Hindlimb muscle (tissue), 1 donor: ENCODE data around the gene TREH. TPM values are rescaled to one million over a fixed set of nuclear protein-coding genes. Genes with fewer than 3 reads are reported as not detected.

Experiments used
- DNase-seq: peaks from one replicate; pipeline ENCODE4 v3.0.0-alpha.2; 2013
- polyA plus RNA-seq: library from polyadenylated mRNA; unstranded; fragments of 120-200 nt; gene quantifications from one replicate; pipeline ENCODE4 v1.2.1, GENCODE V29; 2013; ENCODE audit not compliant: insufficient read length

The TREH gene
- polyA plus RNA-seq, 1 donor = 0.25 TPM

GRCh38 chr11:118663381-118663780 is 16.1 kb downstream of the TREH start:
- no peak for DNase-seq

GRCh38 chr11:118662401-118663271 is 16.8 kb downstream of the TREH start:
- DNase-seq = no peak

- no peak for DNase-seq
Measured at GRCh38 chr11:118661425-118662301, 17.8 kb downstream of the TREH start.

- DNase-seq = no peak
Measured at GRCh38 chr11:118660681-118661424, 18.6 kb downstream of the TREH start.

GRCh38 chr11:118659953-118660680 is 19.3 kb downstream of the TREH start:
- no peak for DNase-seq

- DNase-seq = peak; percentile 85
Measured at GRCh38 chr11:118659314-118659952, 20.0 kb downstream of the TREH start.

GRCh38 chr11:118658429-118659313 is 20.8 kb downstream of the TREH start:
- no peak for DNase-seq

- no peak for DNase-seq
Measured at GRCh38 chr11:118657709-118658428, 21.6 kb downstream of the TREH start.

GRCh38 chr11:118657238-118657637 is 22.2 kb downstream of the TREH start:
- no peak for DNase-seq

GRCh38 chr11:118656563-118657165 is 22.8 kb downstream of the TREH start:
- DNase-seq = no peak

GRCh38 chr11:118655486-118656190 is 23.8 kb downstream of the TREH start:
- no peak for DNase-seq

- DNase-seq = no peak
Measured at GRCh38 chr11:118653684-118654390, 25.6 kb downstream of the TREH start.

GRCh38 chr11:118652681-118653181 is 26.7 kb downstream of the TREH start:
- DNase-seq = no peak

GRCh38 chr11:118651820-118652219 is 27.6 kb downstream of the TREH start:
- no peak for DNase-seq

- DNase-seq = no peak
Measured at GRCh38 chr11:118650366-118650765, 29.1 kb downstream of the TREH start.

- DNase-seq = no peak
Measured at GRCh38 chr11:118649941-118650340, 29.5 kb downstream of the TREH start.

- DNase-seq = no peak
Measured at GRCh38 chr11:118648291-118648690, 31.2 kb downstream of the TREH start.

- no peak for DNase-seq
Measured at GRCh38 chr11:118646393-118646792, 33.1 kb downstream of the TREH start.
